Gastrocnemius medialis (tissue), 4 donors: ENCODE data around the gene CCDC57. TPM values are rescaled to one million over a fixed set of nuclear protein-coding genes. Genes with fewer than 3 reads are reported as not detected.

Experiments
- ATAC-seq, 2 donors: fragments of 150-250 bp; one replicate each; pipeline ENCODE4 v1.9.1; 2016
- DNase-seq, 2 donors: peaks; one replicate each; pipeline ENCODE4 v3.0.0-alpha.2; 2019
- H3K27ac ChIP-seq, 4 donors: fragments of 200-600 bp; sonication (generic); 1 replicate in 1 of 4; 2 replicates in 3 of 4; pipeline ENCODE4 v1.5.1; 2016 to 2018; ENCODE audit warnings: mild to moderate bottlenecking in 2 of 4, moderate library complexity in 1 of 4
- H3K27me3 ChIP-seq, 3 donors: fragments of 200-600 bp; sonication (generic) in 2 of 3; 1 replicate in 1 of 3; 2 replicates in 2 of 3; pipeline versions ENCODE4 v1.5.1 to v1.6.0; 2016 to 2019; ENCODE audit warnings: mild to moderate bottlenecking in 1 of 3, moderate library complexity in 1 of 3
- H3K36me3 ChIP-seq, 2 donors: fragments of 200-600 bp; sonication (generic) in 1 of 2; one replicate each; pipeline ENCODE4 v1.5.1; 2017 to 2018
- H3K4me1 ChIP-seq, 2 donors: fragments of 200-600 bp; sonication (generic) in 1 of 2; one replicate each; pipeline ENCODE4 v1.5.1; 2016 to 2017; ENCODE audit warnings: mild to moderate bottlenecking in 2 of 2
- H3K4me3 ChIP-seq, 4 donors: fragments of 200-600 bp; sonication (generic) in 3 of 4; 1 replicate in 1 of 4; 2 replicates in 3 of 4; pipeline ENCODE4 v1.5.1; 2016 to 2019; ENCODE audit warnings: mild to moderate bottlenecking in 2 of 4
- H3K9me3 ChIP-seq, 3 donors: fragments of 200-600 bp; sonication (generic) in 2 of 3; 1 replicate in 1 of 3; 2 replicates in 2 of 3; pipeline ENCODE4 v1.5.1; 2016 to 2019
- POLR2A ChIP-seq, 2 donors: fragments of 450-650 bp; IDR thresholded peaks; one replicate each; pipeline ENCODE4 v1.6.1; 2017; ENCODE audit warnings: antibody characterized with exemption in 2 of 2, mild to moderate bottlenecking in 2 of 2, moderate library complexity in 2 of 2
- in situ Hi-C, 4 donors: fragments of 200-750 bp; cut with MboI; loops; one replicate each; pipeline versions ENCODE4 v1.15.0 to v1.8.0; 2017; ENCODE audit warnings: low sequenced_read_pairs in 4 of 4
- intact Hi-C: fragments of 100-400 bp; cut with DNase I; formaldehyde crosslinking; loops from one replicate; pipeline ENCODE4 v1.15.1; 2023; ENCODE audit warnings: low total_unique reads
- total RNA-seq, 4 donors: library from RNA; depleted of rRNA; stranded (reverse); fragments of >200 nt; gene quantifications; one replicate each; pipeline versions ENCODE4 v1.1.0 to v1.2.3, GENCODE V29; 2016
- TF ChIP-seq, protein P1 (sequence below), 5 experiments: fragments of 450-650 bp in 3 of 5; fragments of 200-600 bp in 2 of 5; sonication (generic) in 2 of 5; IDR thresholded peaks in 4 of 5; conservative IDR thresholded peaks in 1 of 5; 1 replicate in 4 of 5; 2 replicates in 1 of 5; pipeline ENCODE4 v1.5.1; 2016 to 2019; ENCODE audit warnings: antibody characterized with exemption in 5 of 5, mild to moderate bottlenecking in 3 of 5, moderate library complexity in 3 of 5

The CCDC57 gene
- total RNA-seq, 4 donors from 2014 or later = 3.7 to 11.3 (median 5.1) TPM

DNA sequence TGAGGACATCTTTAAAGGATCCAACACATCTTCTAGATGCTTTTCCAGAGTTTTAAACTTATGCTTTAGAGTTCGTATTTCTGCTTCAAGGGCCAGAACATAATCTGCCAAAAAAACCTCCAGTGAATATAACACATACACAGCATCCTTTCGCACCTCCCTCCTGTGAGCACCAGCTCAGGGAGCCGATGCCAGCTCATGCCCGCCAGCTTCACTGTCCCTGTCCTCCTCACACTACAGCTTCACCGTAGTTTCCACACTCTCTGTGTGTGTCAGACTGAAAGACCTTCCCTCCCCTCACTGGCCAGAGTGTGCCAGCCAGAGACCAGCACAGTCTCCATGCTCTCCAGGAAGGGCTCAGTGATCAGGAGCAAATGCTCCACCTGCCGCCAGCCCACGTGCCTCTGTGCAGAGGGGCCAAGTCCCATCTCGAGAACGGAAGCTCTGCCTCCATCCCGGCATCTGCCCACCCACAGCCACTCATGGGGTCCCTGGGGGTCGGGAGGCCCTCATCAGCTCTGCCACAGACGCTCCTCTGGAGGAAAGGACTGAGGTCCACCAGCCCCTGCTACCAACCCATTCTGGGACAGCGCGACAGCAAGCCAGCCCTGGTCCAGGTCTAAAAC lies 40.8 kb downstream of the CCDC57 start:
- no peaks in the 10 kb centered on the region for H3K9me3 ChIP-seq
- no peak for ATAC-seq
- H3K4me3 ChIP-seq = no peak overlapping the region
- peaks cover 0 to 20% of the 10 kb centered on the region in 2 donors for H3K36me3 ChIP-seq
- H3K27ac ChIP-seq = no peak overlapping the region
- DNase-seq = no peak
- intact Hi-C loops (no loop called here), in situ Hi-C loops (no loop called here)
- H3K4me1 ChIP-seq = no peaks in the 10 kb centered on the region
- TF ChIP-seq POLR2A (IDR thresholded peaks at IDR 0.05) = no peak
- TF ChIP-seq, protein P1, sequence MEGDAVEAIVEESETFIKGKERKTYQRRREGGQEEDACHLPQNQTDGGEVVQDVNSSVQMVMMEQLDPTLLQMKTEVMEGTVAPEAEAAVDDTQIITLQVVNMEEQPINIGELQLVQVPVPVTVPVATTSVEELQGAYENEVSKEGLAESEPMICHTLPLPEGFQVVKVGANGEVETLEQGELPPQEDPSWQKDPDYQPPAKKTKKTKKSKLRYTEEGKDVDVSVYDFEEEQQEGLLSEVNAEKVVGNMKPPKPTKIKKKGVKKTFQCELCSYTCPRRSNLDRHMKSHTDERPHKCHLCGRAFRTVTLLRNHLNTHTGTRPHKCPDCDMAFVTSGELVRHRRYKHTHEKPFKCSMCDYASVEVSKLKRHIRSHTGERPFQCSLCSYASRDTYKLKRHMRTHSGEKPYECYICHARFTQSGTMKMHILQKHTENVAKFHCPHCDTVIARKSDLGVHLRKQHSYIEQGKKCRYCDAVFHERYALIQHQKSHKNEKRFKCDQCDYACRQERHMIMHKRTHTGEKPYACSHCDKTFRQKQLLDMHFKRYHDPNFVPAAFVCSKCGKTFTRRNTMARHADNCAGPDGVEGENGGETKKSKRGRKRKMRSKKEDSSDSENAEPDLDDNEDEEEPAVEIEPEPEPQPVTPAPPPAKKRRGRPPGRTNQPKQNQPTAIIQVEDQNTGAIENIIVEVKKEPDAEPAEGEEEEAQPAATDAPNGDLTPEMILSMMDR (IDR thresholded peaks at IDR 0.05 in 4 of 5, conservative IDR thresholded peaks at IDR 0.05 in 1 of 5) = no peak
- no peaks in the 10 kb centered on the region for H3K27me3 ChIP-seq

DNA sequence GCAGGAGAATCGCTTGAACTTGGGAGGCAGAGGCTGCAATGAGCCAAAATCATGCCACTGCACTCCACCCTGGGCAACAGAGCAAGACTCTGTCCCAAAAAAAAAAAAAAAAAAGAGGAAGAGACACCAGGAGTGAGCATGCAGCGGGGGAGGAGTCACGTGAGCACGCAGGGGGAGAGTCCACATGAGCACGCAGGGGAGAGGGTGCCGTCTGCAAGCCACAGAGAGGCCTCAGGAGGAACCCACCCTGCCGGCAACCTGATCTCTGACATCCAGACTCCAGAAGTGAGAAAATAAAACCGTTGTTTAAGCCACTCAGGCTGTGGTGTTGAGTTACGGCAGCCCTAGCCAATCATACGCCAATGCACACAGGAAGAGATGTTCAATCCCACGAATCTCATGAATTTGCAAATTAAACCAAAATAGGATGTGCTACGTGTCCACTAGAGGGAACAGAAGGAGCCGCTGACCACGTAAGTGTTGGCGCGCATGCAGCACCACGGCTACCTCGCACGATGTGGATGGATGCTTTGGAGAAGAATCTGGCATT lies 42.2 kb downstream of the CCDC57 start:
- TF ChIP-seq, protein P1 (IDR thresholded peaks at IDR 0.05 in 4 of 5, conservative IDR thresholded peaks at IDR 0.05 in 1 of 5) = no peak
- TF ChIP-seq POLR2A (IDR thresholded peaks at IDR 0.05) = no peak
- DNase-seq (no peak), ATAC-seq (no peak)
- Histone ChIP-seq H3K27ac (no peak overlapping the region), H3K27me3 (no peaks in the 10 kb centered on the region), H3K9me3 (no peaks in the 10 kb centered on the region), H3K4me1 (no peaks in the 10 kb centered on the region), H3K4me3 (no peak overlapping the region), H3K36me3 (peaks cover 0 to 20% of the 10 kb centered on the region in 2 donors)
- intact Hi-C loops = no loop called here
- in situ Hi-C loops = no loop called here

DNA sequence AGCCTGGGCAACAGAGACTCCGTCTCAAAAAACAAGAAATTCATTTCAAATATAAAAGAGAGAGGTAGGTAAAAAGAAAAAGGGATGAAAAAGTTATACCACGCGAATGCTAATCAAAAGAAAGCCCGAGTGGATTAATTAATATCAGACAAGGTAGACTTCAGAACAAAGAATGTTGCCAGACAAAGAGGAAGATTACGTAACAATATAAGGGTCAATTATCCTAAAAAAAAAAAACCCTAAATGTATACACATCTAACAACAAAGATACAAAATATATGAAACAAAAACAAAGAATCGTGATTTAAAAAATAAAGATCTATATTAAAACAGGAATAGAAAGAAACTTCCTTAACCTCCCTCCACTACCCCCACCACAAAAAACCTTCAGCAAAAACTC lies 44.1 kb downstream of the CCDC57 start:
- TF ChIP-seq, protein P1 (IDR thresholded peaks at IDR 0.05 in 4 of 5, conservative IDR thresholded peaks at IDR 0.05 in 1 of 5) = no peak
- no peak for TF ChIP-seq POLR2A (IDR thresholded peaks at IDR 0.05)
- in situ Hi-C loops = no loop called here
- ATAC-seq = no peak

DNA sequence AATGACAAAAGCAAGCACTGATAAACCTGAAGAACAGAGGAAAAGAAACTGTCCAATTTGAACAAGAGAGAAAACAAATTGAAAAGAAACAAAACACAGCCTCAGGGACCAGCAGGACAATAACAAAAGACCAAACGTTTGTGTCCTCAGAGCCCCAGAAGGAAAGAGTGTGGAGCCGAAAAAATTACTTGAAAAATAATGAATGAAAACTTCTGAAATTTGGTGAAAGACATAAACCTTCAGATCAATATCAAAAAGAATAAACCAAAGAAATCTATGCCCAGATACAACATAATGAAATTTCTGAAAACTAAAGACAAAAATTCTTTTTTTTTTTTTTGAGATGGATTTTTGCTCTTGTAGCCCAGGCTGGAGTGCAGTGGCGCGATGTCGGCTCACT lies 45.6 kb downstream of the CCDC57 start:
- H3K4me1 ChIP-seq = no peaks in the 10 kb centered on the region
- no peak overlapping the region for H3K27ac ChIP-seq
- peaks cover 0 to 9% of the 10 kb centered on the region in 2 donors for H3K36me3 ChIP-seq
- no peak overlapping the region for H3K4me3 ChIP-seq
- H3K9me3 ChIP-seq = no peaks in the 10 kb centered on the region
- no peak for ATAC-seq
- no peak for DNase-seq
- intact Hi-C loops = no loop called here
- TF ChIP-seq, protein P1 (IDR thresholded peaks at IDR 0.05 in 4 of 5, conservative IDR thresholded peaks at IDR 0.05 in 1 of 5) = no peak
- TF ChIP-seq POLR2A (IDR thresholded peaks at IDR 0.05) = no peak
- H3K27me3 ChIP-seq = no peaks in the 10 kb centered on the region
- in situ Hi-C loops = no loop called here

More for the DNA sequence above, 44.1 kb downstream of the CCDC57 start:
- Histone ChIP-seq H3K36me3 (peaks cover 0 to 9% of the 10 kb centered on the region in 2 donors), H3K27ac (no peak overlapping the region), H3K27me3 (no peaks in the 10 kb centered on the region), H3K4me3 (no peak overlapping the region), H3K4me1 (no peaks in the 10 kb centered on the region), H3K9me3 (no peaks in the 10 kb centered on the region)
- intact Hi-C loops = no loop called here
- DNase-seq = no peak
